ENCODE measurements around the gene PROX2.

PROX2 gene

DNA sequence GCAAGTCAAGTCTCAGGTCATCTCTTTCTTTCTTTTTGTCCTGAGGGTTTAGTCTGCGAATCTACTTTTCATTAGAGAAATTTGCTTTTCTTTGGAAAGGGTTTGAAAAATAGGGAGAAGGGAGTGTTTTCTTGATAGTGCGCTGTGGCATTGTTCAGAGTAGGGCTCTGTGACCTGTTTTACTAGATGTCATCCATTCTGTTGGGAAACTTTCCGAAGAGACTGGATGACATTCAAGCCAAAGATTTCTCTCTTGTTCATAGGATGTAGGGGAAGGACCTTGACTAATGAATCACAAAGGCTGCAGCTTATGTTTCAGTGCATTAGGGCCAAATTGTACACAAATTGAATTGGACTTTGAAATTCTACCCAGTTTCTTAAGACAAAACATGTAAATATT is 20.5 kb upstream of the PROX2 start:
- Histone ChIP-seq H3K79me2 (ENCODE audit: insufficient read depth, low read length) (no peaks in the 10 kb centered on the region), H3K9me2 (ENCODE audit: low read depth, low read length) (no peaks in the 10 kb centered on the region), H3K36me3 (ENCODE audit: insufficient read depth, low read length) (peaks cover 99% of the 10 kb centered on the region), H4K20me1 (ENCODE audit: insufficient read depth, low read length) (no peaks in the 10 kb centered on the region), H3K4me1 (ENCODE audit: insufficient read depth, low read length, severe bottlenecking) (no peaks in the 10 kb centered on the region), H3K4me2 (ENCODE audit: low read length) (no peak overlapping the region), H3F3A (ENCODE audit: insufficient read depth, low read length) (no peaks in the 10 kb centered on the region), H3K9ac (ENCODE audit: low read length) (no peak overlapping the region), H3K9me3 (ENCODE audit: low read length) (no peaks in the 10 kb centered on the region), H3K27ac (ENCODE audit: low read depth, low read length, poor library complexity, severe bottlenecking) (no peak overlapping the region), H3K27me3 (ENCODE audit: insufficient read depth, low read length) (no peaks in the 10 kb centered on the region), H3K4me3 (ENCODE audit: low read depth, low read length, poor library complexity, severe bottlenecking) (no peak overlapping the region), H2AFZ (ENCODE audit: low read length) (no peak overlapping the region)
- TF ChIP-seq, protein P1, sequence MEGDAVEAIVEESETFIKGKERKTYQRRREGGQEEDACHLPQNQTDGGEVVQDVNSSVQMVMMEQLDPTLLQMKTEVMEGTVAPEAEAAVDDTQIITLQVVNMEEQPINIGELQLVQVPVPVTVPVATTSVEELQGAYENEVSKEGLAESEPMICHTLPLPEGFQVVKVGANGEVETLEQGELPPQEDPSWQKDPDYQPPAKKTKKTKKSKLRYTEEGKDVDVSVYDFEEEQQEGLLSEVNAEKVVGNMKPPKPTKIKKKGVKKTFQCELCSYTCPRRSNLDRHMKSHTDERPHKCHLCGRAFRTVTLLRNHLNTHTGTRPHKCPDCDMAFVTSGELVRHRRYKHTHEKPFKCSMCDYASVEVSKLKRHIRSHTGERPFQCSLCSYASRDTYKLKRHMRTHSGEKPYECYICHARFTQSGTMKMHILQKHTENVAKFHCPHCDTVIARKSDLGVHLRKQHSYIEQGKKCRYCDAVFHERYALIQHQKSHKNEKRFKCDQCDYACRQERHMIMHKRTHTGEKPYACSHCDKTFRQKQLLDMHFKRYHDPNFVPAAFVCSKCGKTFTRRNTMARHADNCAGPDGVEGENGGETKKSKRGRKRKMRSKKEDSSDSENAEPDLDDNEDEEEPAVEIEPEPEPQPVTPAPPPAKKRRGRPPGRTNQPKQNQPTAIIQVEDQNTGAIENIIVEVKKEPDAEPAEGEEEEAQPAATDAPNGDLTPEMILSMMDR (IDR thresholded peaks at IDR 0.05; ENCODE audit: low read length): no peak
- no peak for TF ChIP-seq EZH2 (IDR thresholded peaks at IDR 0.05; ENCODE audit: borderline replicate concordance, low read length)

DNA sequence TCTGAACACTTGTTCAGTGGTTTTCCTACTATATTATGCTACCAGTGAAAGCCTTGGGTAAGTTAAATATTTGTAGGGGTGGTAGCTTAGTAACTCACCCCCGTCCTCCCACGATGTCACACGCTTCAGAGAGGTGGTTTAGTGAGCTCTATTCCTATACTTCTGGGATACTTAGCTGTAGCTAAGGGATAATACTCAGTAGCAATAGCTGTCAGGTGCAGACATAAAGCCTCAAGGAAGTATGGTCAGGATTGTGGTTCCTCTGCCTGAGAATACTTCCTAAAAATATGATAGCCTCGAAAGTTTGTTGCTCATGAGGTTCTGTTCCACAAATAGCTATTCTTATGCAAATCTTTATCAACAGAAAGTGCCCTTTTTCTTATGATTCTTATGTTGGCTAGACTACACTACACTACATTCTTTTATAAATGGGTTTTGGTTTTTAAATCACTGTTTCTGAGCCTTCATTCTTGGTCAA is 17.7 kb upstream of the PROX2 start:
- H3K9ac ChIP-seq (ENCODE audit: low read length): no peak overlapping the region
- H3K9me3 ChIP-seq (ENCODE audit: low read length): no peaks in the 10 kb centered on the region
- no peaks in the 10 kb centered on the region for H3K4me1 ChIP-seq (ENCODE audit: insufficient read depth, low read length, severe bottlenecking)
- H4K20me1 ChIP-seq (ENCODE audit: insufficient read depth, low read length): no peaks in the 10 kb centered on the region
- H3K4me2 ChIP-seq (ENCODE audit: low read length): no peak overlapping the region
- no peak for TF ChIP-seq EZH2 (IDR thresholded peaks at IDR 0.05; ENCODE audit: borderline replicate concordance, low read length)
- TF ChIP-seq, protein P1 (IDR thresholded peaks at IDR 0.05; ENCODE audit: low read length): no peak
- no peak overlapping the region for H3K27ac ChIP-seq (ENCODE audit: low read depth, low read length, poor library complexity, severe bottlenecking)
- peaks cover 2% of the 10 kb centered on the region; the same call in 1 of the 2 replicates for H3K79me2 ChIP-seq (ENCODE audit: insufficient read depth, low read length)
- no peaks in the 10 kb centered on the region for H3F3A ChIP-seq (ENCODE audit: insufficient read depth, low read length)
- H3K9me2 ChIP-seq (ENCODE audit: low read depth, low read length): no peaks in the 10 kb centered on the region
- H3K36me3 ChIP-seq (ENCODE audit: insufficient read depth, low read length): peaks cover 98% of the 10 kb centered on the region
- no peaks in the 10 kb centered on the region for H3K27me3 ChIP-seq (ENCODE audit: insufficient read depth, low read length)
- H2AFZ ChIP-seq (ENCODE audit: low read length): no peak overlapping the region
- H3K4me3 ChIP-seq (ENCODE audit: low read depth, low read length, poor library complexity, severe bottlenecking): no peak overlapping the region

GRCh38 chr14:74892745-74893144 is 16.8 kb upstream of the PROX2 start:
- Histone ChIP-seq H3K4me3 (ENCODE audit: low read depth, low read length, poor library complexity, severe bottlenecking) (no peak overlapping the region), H3K4me1 (ENCODE audit: insufficient read depth, low read length, severe bottlenecking) (no peaks in the 10 kb centered on the region)

More at GRCh38 chr14:74892745-74893144, 16.8 kb upstream of the PROX2 start:
- Histone ChIP-seq H3F3A (ENCODE audit: insufficient read depth, low read length) (no peaks in the 10 kb centered on the region), H3K9me3 (ENCODE audit: low read length) (no peaks in the 10 kb centered on the region), H3K27me3 (ENCODE audit: insufficient read depth, low read length) (no peaks in the 10 kb centered on the region), H3K9me2 (ENCODE audit: low read depth, low read length) (no peaks in the 10 kb centered on the region), H3K27ac (ENCODE audit: low read depth, low read length, poor library complexity, severe bottlenecking) (no peak overlapping the region), H3K9ac (ENCODE audit: low read length) (no peak overlapping the region), H3K4me2 (ENCODE audit: low read length) (no peak overlapping the region), H3K79me2 (ENCODE audit: insufficient read depth, low read length) (peaks cover 11% of the 10 kb centered on the region), H3K36me3 (ENCODE audit: insufficient read depth, low read length) (peaks cover 99% of the 10 kb centered on the region), H2AFZ (ENCODE audit: low read length) (no peak overlapping the region), H4K20me1 (ENCODE audit: insufficient read depth, low read length) (no peaks in the 10 kb centered on the region)
- no peak for TF ChIP-seq EZH2 (IDR thresholded peaks at IDR 0.05; ENCODE audit: borderline replicate concordance, low read length)
- TF ChIP-seq, protein P1 (IDR thresholded peaks at IDR 0.05; ENCODE audit: low read length): no peak

Data from OCI-LY1 (cell line).